Natural killer cell (primary cell): ENCODE measurements around the gene LAMA4. TPM values are rescaled to one million over a fixed set of nuclear protein-coding genes. Genes with fewer than 3 reads are reported as not detected.
A peak's percentile ranks its signal among the peaks of the same experiment; 100 is the strongest.

Source experiments
- ATAC-seq, 3 donors: fragments of 150-1000 bp in 2 of 3; fragments of 200-7000 bp in 1 of 3; cut with Tn5 transposase; 1 replicate in 1 of 3; 2 replicates in 2 of 3; pipeline ENCODE4 v1.10.0; 2021; ENCODE audit warnings: mild to moderate bottlenecking in 2 of 3, moderate library complexity in 2 of 3
- DNase-seq, 2 donors: peaks; one replicate each; pipeline versions ENCODE4 v3.0.0 to v3.0.0-alpha.2; 2013 to 2021; ENCODE audit warnings: mixed read lengths in 1 of 2
- H3K27ac ChIP-seq: one replicate; pipeline ENCODE4 v1.5.1; 2013; ENCODE audit warnings: mild to moderate bottlenecking, low read length
- H3K27me3 ChIP-seq: one replicate; pipeline ENCODE4 v1.6.1; 2013; ENCODE audit warnings: low read length; ENCODE audit not compliant: control insufficient read depth, insufficient read depth
- H3K36me3 ChIP-seq: one replicate; pipeline ENCODE4 v1.6.1; 2013; ENCODE audit warnings: low read length; ENCODE audit not compliant: control insufficient read depth, insufficient read depth
- H3K4me1 ChIP-seq: one replicate; pipeline ENCODE4 v1.6.1; 2013; ENCODE audit warnings: low read length; ENCODE audit not compliant: control insufficient read depth, insufficient read depth
- H3K4me3 ChIP-seq: one replicate; pipeline ENCODE4 v1.5.1; 2013; ENCODE audit warnings: low read length
- H3K9me3 ChIP-seq: one replicate; pipeline ENCODE4 v1.6.1; 2013; ENCODE audit warnings: low read length; ENCODE audit not compliant: control insufficient read depth, insufficient read depth
- H3K27ac Mint-ChIP-seq, 2 donors: one replicate each; pipeline ENCODE4 v1.8.0; 2022; ENCODE audit warnings: mild to moderate bottlenecking in 2 of 2, mixed read lengths in 2 of 2, moderate library complexity in 1 of 2
- H3K27me3 Mint-ChIP-seq, 2 donors: one replicate each; pipeline ENCODE4 v1.8.0; 2022; ENCODE audit warnings: low read depth in 2 of 2, mixed read lengths in 2 of 2
- H3K36me3 Mint-ChIP-seq: one replicate; pipeline ENCODE4 v1.8.0; 2022; ENCODE audit warnings: mixed read lengths
- H3K4me1 Mint-ChIP-seq, 2 donors: one replicate each; pipeline ENCODE4 v1.8.0; 2022; ENCODE audit warnings: mixed read lengths in 2 of 2
- H3K4me3 Mint-ChIP-seq: one replicate; pipeline ENCODE4 v1.8.0; 2022; ENCODE audit warnings: mild to moderate bottlenecking, moderate library complexity, mixed read lengths
- H3K9me3 Mint-ChIP-seq, 2 donors: one replicate each; pipeline ENCODE4 v1.8.0; 2022; ENCODE audit warnings: mixed read lengths in 2 of 2
- WGBS: methylation state at CpG from one replicate; pipeline ENCODE4 v1.1.7; 2013; ENCODE audit warnings: missing lambda C conversion rate; ENCODE audit not compliant: insufficient coverage; 5-methylcytosine and 5-hydroxymethylcytosine counted together
- intact Hi-C: fragments of 100-400 bp; cut with micrococcal nuclease; formaldehyde crosslinking; loops from one replicate; pipeline ENCODE4 v1.14.2; 2022
- total RNA-seq, 4 donors: library from RNA; stranded (reverse); fragments of 120-200 nt in 1 of 4; gene quantifications; one replicate each; pipeline versions ENCODE4 v1.2.3 to v1.2.4, GENCODE V29; 2013 to 2022
- TF ChIP-seq, protein P1 (sequence below): fragments of 200-600 bp; IDR thresholded peaks from one replicate; pipeline ENCODE4 v1.8.0; 2022; ENCODE audit warnings: antibody characterized with exemption

LAMA4 gene, protein sequence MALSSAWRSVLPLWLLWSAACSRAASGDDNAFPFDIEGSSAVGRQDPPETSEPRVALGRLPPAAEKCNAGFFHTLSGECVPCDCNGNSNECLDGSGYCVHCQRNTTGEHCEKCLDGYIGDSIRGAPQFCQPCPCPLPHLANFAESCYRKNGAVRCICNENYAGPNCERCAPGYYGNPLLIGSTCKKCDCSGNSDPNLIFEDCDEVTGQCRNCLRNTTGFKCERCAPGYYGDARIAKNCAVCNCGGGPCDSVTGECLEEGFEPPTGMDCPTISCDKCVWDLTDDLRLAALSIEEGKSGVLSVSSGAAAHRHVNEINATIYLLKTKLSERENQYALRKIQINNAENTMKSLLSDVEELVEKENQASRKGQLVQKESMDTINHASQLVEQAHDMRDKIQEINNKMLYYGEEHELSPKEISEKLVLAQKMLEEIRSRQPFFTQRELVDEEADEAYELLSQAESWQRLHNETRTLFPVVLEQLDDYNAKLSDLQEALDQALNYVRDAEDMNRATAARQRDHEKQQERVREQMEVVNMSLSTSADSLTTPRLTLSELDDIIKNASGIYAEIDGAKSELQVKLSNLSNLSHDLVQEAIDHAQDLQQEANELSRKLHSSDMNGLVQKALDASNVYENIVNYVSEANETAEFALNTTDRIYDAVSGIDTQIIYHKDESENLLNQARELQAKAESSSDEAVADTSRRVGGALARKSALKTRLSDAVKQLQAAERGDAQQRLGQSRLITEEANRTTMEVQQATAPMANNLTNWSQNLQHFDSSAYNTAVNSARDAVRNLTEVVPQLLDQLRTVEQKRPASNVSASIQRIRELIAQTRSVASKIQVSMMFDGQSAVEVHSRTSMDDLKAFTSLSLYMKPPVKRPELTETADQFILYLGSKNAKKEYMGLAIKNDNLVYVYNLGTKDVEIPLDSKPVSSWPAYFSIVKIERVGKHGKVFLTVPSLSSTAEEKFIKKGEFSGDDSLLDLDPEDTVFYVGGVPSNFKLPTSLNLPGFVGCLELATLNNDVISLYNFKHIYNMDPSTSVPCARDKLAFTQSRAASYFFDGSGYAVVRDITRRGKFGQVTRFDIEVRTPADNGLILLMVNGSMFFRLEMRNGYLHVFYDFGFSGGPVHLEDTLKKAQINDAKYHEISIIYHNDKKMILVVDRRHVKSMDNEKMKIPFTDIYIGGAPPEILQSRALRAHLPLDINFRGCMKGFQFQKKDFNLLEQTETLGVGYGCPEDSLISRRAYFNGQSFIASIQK (N-terminal part only)
- not detected for total RNA-seq
- not detected for total RNA-seq (2013)

DNA sequence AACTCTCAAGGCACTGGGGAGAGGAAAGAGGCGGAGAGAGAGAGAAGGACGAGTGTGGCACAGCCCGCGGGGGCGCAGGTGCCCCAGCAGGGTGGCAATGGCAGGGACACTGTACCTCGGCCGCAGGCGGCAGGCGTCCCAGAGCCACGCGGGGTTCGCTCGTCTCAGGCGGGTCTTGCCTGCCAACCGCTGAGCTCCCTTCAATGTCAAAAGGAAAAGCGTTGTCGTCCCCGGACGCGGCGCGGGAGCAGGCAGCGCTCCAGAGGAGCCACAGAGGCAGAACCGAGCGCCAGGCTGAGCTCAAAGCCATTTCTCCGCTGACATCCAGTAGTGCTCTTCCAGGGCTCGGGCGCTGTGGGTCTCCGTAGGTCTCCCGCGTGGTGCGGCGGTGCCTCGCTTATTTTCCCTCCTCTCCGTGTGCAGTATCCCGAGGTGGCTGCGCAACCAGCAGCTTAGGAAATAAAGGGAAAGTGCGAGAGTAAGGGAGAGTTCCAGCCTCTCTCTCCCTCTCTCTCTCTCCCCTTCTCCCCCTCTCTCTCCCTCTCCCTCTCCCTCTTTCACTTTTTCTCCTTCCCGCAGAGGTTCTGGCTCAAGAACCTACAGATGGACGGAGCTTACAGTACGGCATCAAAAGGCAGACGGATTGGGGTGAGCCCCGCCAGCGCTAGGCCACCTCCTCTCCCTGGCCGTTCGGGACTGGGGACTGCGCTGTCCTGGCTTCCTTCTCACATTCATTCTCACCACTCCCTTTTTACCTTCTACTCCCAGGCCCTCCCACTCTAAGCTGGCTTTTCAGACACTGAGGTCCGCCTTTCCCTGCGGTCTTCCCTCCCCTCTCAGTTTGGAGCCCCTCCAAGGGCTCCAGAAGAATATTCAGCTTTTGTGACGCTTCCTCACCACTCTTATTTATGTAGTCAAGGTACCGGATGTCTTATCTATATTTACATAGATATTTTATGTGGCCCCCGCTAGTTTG lies at the start of gene LAMA4:
Gene LAMA4, minus strand, starts transcription at position 727 of the 976 bp plus-strand sequence. Its CDS starts 417 bp downstream, at position 310.
- Mint-ChIP-seq H3K4me1 (peaks cover 16% of the 10 kb centered on the region in 2 donors), H3K9me3 (no peaks in the 10 kb centered on the region), H3K4me3 (peak within 1 kb of the TSS; percentile 72), H3K27ac (no peak within 1 kb of the TSS), H3K36me3 (no peaks in the 10 kb centered on the region), H3K27me3 (peaks cover 35 to 89% of the 10 kb centered on the region in 2 donors)
- peak in 1 of 2 donors; percentile 4 for DNase-seq
- Histone ChIP-seq H3K27me3 (peaks cover 31% of the 10 kb centered on the region), H3K4me1 (peaks cover 13% of the 10 kb centered on the region), H3K27ac (no peak within 1 kb of the TSS), H3K4me3 (no peak within 1 kb of the TSS), H3K36me3 (no peaks in the 10 kb centered on the region), H3K9me3 (no peaks in the 10 kb centered on the region)
- ATAC-seq, result peak; percentile 34 to 71 (median 38)
- WGBS, result 7% methylated on average over 48 of the region's 52 CpGs
- TF ChIP-seq, protein P1, sequence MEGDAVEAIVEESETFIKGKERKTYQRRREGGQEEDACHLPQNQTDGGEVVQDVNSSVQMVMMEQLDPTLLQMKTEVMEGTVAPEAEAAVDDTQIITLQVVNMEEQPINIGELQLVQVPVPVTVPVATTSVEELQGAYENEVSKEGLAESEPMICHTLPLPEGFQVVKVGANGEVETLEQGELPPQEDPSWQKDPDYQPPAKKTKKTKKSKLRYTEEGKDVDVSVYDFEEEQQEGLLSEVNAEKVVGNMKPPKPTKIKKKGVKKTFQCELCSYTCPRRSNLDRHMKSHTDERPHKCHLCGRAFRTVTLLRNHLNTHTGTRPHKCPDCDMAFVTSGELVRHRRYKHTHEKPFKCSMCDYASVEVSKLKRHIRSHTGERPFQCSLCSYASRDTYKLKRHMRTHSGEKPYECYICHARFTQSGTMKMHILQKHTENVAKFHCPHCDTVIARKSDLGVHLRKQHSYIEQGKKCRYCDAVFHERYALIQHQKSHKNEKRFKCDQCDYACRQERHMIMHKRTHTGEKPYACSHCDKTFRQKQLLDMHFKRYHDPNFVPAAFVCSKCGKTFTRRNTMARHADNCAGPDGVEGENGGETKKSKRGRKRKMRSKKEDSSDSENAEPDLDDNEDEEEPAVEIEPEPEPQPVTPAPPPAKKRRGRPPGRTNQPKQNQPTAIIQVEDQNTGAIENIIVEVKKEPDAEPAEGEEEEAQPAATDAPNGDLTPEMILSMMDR, result no peak
- intact Hi-C loops, result no loop called here

- DNase-seq (no peak), ATAC-seq (no peak)
- H3K27me3 Mint-ChIP-seq, result peaks cover 54 to 87% of the 10 kb centered on the region in 2 donors
- H3K9me3 Mint-ChIP-seq, result no peaks in the 10 kb centered on the region
- no peak overlapping the region for H3K4me3 Mint-ChIP-seq
- H3K36me3 Mint-ChIP-seq, result no peaks in the 10 kb centered on the region
- intact Hi-C loops, result no loop called here
- Histone ChIP-seq H3K4me1 (no peaks in the 10 kb centered on the region), H3K27ac (no peak overlapping the region), H3K27me3 (peaks cover 23% of the 10 kb centered on the region), H3K4me3 (no peak overlapping the region), H3K36me3 (no peaks in the 10 kb centered on the region), H3K9me3 (no peaks in the 10 kb centered on the region)
- 72% methylated on average over 3 of the region's 3 CpGs for WGBS
- no peaks in the 10 kb centered on the region for H3K4me1 Mint-ChIP-seq
- no peak overlapping the region for H3K27ac Mint-ChIP-seq
- TF ChIP-seq, protein P1, result no peak
Observed at GRCh38 chr6:112302142-112302705, 47.9 kb upstream of the LAMA4 start.

DNA sequence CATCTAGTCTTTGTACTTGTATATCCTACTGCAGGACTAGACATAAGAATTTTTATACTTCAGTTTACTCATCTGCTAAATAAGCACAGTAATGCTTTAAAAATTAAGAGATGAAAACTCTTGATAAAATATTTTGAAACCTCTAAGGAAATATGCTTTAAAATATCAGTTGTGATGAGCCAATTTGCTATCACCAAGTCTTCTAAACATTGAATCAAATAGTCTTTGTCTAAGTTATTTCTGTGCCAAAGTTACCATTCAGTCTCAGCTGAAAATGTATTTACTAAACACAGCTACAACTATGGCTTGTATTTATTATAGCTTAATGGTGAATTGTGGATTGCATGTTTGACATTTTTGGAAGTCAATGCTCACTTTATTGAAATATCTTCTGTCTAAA lies 46.5 kb upstream of the LAMA4 start:
- H3K27me3 Mint-ChIP-seq, result peaks cover 56 to 87% of the 10 kb centered on the region in 2 donors
- intact Hi-C loops, result no loop called here
- no peak overlapping the region for H3K4me3 Mint-ChIP-seq
- H3K36me3 Mint-ChIP-seq, result no peaks in the 10 kb centered on the region
- no peaks in the 10 kb centered on the region for H3K4me1 Mint-ChIP-seq
- Histone ChIP-seq H3K4me1 (no peaks in the 10 kb centered on the region), H3K27me3 (peaks cover 20% of the 10 kb centered on the region), H3K4me3 (no peak overlapping the region), H3K9me3 (no peaks in the 10 kb centered on the region), H3K36me3 (no peaks in the 10 kb centered on the region), H3K27ac (no peak overlapping the region)
- ATAC-seq (no peak), DNase-seq (no peak)
- no peaks in the 10 kb centered on the region for H3K9me3 Mint-ChIP-seq
- TF ChIP-seq, protein P1, result no peak
- no peak overlapping the region for H3K27ac Mint-ChIP-seq
